HG03460 (cell line): ENCODE results near the gene ADCY10.
"Not testable (repeated sequence)": the region's sequence is repeated elsewhere in the genome, so short reads cannot be mapped to it uniquely, and the experiment has no call there.

ENCODE experiments used
- ATAC-seq: cut with Tn5 transposase; IDR thresholded peaks from one replicate; pipeline ENCODE4 v1.9.1; 2021; ENCODE audit not compliant: unreplicated experiment

ADCY10 gene

DNA sequence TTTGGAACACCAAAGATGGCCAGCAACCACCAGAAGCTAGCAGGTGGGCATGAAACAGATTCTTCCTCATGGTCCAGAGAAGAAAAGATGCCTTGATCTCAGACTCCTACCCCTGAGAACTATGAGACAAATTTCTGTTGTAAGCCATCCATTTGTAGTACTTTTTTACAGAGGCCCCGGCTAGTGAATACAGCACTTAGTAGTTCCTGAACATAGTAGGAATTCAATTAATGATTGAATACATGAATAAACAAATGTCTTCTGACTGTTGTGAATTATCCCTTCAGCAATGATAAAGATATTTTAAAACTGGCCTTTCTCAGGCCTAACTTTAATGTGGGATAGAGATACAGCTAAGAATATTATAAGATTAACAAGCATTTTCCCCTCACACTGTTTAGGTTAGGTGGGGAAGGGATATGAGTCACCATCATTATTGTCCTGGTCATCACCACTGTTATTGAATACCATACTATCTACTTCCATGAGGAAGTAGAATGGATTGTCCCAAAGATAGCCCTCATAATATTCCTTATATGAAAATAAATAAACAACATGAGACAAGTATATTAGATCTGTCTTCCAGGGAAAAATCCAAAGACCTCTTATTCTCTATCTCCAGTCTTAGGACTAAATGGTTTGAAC lies 51.4 kb downstream of the ADCY10 start:
- no peak for ATAC-seq

DNA sequence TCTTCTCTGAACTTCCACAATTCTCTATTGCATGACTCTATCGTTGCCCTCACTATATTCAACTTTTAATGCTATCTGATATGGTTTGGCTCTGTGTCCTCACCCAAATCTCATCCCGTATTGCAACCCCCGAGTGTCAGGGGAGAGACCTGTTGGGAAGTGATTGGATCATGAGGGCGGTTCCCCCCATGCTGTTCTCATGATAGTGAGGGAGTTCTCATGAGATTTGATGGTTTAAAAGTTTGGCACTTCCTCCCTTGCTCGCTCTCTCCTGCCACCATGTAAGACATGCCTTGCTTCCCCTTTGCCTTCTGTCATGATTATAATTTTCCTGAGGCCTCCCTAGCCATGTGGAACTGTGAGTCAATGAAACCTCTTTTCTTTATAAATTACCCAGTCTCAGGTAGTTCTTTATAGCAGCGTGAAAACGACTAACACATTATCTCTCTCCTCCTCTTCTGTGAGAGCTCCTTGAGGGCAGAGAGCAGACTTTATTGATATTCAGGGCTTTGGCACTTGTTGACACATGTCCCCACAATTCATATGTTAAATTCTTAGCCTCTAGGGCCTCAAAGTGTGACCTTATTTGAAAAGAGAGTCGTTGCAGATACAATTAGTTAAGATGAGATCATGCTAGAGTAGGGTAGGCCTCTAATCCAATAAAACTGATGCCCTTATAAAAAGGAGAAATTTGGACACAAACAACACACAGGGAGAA lies 52.1 kb downstream of the ADCY10 start:
- ATAC-seq: no peak

DNA sequence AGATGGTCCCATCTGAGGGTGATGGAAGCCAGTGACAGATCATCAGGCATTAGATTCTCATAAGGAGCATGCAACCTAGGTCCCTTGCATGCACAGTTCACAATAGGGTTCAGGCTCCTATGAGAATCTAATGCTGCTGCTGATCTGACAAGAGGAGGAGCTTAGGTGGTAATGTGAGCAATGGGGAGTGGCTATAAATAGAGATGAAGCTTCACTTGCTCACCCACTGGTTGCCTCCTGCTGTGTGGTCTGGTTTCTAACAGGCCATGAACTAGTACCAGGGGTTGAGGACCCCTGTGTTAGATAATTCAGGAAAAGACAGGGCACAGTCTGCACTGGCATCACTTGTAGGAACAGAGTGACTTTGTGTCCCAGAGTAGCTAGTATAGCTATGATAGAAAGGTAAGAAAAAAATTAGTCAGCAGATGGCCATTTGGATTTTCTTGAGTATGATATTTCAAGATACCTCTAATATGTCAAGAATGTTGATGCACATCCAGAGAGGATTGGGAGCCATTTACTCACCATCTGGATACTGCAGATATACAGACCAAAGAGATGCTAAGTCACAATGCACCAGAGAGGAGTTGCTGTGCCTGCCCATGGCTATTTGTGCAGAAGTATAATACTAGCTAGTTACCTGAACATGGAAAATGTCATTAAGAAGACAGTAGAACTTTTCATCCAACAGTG lies 53.6 kb downstream of the ADCY10 start:
- ATAC-seq: no peak

DNA sequence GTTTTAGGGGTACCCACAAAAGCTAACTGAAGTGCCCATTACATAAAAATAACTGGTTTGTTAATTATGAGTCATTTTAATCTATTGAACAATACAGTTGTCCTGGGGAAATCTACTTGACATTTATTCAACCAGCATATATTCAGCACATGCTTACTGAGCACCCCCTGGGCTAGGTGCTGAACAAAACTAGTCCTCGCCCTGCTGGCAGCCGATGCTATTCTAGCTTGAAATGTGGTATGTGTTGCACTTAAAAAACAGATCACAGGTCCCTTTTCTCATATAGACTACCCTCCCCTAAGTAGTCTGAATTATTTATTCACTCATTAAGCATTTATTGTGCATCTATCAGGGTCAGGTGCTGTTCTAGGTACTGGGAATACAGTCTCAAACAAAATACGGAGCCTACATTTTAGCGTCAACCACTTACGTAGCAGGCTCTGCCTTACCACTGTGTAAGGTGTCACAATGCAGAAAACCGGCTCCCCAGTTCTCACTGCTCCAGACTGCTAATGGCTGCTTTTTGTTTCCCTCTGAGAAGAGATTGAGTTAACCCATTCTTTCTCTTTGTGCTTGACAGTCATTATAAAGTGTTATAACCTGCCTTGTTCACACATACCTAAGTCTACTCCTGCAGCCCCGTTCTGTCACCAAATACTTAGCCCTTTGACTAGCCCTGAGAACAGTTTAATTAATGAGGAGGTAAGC lies 57.1 kb downstream of the ADCY10 start:
- ATAC-seq: no peak

DNA sequence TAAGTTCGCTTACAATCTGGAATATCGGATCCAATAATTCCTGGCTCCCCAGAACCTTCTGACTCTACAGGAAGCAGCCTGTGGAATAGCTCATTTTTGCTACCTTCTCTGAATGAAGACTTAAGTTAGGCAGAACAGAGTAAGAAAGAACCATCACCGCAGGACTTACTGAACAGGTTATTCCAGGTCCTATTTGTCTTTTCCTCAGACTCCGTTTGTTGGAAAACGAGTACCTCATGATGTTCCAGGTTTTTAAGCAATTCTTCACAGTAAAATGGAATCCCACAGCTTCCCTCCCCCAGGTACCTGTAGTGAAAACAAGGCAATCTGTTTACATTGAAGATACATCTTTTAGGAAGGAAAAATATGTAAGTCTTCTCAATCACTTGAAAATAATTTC lies 59.8 kb downstream of the ADCY10 start:
- ATAC-seq: no peak

DNA sequence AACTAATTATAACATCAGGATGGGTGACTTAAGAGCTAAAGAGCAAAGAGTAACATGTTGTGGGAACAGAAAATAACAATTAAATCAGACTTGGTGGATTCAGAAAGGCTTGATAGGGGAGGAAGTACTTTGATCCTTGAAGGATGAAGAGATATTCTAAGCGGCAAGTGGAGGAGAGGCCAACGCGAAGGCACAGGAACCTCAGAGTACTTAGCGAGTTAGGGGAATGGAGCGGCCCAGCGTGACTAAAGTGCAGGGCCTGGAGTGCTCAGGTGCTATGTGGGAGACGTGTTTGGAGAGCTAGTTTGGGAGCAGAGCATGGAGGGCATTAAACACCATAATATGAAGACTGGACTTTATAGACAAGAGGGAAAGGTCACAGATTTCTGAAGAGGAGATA lies 64.3 kb downstream of the ADCY10 start:
- no peak for ATAC-seq

DNA sequence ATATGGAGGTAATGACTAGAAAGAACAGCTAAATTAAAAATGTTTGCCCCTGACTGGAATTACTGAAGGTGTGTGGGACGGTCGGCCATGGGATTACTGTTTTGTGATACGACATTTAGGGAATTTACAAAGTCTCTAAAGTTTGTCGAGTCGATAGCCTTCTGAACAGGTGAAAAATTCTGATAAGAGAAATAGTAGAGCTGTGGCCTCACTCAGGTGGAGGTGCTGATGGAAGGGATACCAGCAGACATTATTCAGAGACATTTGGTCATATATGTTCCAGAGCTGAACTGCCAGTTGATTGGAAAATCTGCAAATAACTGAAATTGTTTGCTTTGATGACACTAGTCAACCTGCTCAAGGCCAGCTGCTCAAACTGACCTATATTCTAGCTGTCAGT lies 71.1 kb downstream of the ADCY10 start:
- ATAC-seq: no peak

DNA sequence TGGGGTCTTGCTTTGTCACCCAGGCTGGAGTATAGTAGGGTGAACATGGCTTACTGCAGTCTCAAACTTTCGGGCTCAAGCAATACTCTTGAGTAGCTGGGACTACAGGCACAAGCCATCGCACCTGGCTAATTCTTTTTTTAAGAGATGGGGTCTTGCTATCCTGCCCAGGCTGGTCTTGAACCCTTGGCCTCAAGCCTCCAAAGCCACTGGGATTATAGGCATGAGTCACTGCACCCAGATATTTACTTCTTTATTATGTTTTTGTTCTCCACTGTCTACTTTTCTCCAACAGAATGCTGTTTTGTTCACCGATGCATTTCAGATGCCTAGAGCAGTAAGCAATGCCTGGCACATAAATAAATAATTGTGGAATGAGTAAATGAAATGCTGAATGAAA lies 72.4 kb downstream of the ADCY10 start:
- ATAC-seq: no peak

DNA sequence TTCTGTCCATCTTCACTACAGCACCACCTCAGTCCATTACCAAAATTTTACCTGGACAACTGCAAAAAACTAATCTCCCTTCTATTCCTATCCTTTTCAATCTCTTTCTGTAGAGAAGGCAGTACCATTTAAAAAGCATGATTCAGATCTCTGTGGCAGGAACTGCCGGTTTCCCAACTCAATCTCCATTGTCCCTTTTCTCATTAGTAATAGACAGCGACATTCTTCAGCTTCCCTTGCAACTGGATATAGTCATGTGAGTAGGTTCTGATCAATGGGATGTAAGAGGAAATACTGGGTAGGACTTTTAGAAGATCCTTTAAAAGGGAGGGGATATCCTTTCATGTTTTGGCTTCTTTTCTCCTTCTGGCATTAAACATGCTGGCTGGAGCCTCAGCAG lies 74.9 kb downstream of the ADCY10 start:
- ATAC-seq: no peak

DNA sequence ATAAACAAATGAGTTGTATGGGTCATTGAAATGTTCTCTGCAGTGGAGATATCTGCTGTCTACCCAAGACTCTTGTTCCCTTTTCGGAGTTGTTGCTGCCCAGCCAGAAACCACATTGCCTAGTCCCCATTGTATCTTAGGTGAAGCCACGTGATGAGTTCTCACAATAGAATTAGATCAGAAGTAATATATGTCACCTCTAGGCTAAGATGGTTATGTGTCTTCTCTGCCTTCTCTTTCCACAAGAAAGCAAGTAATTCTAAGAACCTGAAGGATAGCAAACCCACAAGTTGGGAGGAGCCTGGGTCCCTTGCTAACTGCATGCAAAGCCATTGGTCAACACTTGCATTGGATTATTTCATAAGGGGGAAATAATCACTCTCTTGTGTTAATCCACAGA lies 76.6 kb downstream of the ADCY10 start:
- ATAC-seq: no peak

DNA sequence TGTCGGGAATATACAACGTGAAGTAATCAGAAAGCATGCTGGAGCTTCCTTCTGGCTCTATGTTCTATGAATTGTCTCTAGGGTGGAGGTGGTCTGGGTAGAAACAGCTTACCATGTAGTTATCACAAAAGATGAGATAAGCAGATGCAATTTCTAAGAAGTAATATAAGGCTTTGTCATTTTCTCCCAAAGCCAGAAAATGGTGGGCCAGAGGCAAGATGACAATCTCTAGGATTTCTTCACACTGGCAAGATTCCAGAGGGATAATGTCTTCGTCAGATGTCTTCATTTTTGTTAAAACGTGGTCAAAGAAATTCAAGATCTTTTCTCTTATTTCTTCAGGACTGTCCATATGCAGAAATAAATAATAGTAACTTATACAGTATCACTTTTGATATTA lies 77.7 kb downstream of the ADCY10 start:
- no peak for ATAC-seq

DNA sequence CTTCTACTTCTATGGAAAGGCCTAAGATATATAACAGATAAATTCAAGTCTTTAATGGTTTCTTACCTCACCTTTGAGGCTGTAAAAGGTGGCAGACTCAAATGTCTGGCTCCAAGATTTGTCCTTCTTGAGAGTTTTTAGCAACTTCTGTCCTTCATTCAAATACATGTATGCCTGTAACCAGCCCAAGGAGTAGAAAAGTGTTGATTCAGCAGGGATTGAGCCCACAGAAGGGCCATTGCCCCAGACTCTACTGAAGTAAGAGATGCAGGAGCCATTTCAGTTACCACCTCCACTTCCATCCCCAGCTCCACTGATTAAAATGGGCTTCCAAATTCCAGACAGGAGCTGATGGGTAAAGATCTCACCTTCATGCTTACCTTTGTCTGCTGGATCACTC lies 80.0 kb downstream of the ADCY10 start:
- ATAC-seq: no peak

DNA sequence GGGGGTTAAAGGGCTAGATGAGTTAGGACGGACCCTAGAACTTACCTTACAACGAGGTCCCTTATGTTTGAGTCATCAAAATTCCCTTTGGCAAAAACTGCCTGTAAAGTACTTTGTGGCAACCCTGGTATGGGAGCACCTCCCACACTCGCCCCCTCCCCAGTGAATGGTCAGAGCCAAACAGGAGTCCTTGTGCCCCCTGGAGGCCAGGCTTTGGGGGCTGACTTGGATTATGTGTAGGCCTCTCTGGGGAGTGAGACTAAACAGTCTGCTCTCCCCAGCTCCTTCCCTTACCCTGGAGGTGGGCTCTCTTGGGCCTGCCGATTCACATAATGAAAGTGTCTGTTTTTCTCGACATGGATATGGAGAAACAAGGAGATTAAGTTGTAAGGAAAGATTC lies 81.2 kb downstream of the ADCY10 start:
- ATAC-seq: no peak

DNA sequence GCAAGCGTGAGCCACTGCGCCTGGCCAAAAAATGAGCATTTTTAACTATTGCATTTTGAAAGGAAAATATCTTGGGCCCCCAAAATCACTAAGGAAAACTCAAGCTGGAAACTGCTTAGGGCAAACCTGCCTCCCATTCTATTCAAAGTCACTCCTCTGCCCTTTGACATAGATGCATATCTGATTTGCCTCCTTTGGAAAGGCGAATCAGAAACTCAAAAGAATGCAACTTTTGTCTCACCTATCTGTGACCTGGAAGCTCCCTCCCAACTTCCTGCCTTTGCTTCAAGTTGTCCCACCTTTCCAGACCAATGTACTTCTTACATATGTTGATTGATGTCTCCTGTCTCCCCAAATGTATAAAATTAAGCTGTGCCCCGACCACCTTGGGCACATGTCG lies 83.3 kb downstream of the ADCY10 start:
- ATAC-seq: not testable (repeated sequence)

DNA sequence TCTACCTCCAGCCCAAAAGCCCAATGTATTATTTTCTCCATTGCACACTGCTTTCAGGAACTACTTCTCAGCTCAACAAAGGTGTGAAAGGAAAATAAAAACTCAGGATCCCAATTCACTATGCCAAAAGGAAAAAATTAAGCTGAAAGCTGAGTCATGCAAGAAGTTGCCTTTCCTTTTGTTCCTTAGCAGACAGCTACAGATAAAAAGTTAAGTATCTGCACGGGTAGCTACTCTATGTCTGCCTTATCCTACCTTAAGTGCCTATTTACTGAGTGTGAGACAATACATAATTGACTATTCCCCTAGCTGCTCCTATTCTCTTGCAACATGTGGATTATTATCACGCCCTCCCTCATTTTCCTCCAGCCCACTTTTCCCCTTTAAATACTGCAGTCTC lies 84.1 kb downstream of the ADCY10 start:
- ATAC-seq: no peak

DNA sequence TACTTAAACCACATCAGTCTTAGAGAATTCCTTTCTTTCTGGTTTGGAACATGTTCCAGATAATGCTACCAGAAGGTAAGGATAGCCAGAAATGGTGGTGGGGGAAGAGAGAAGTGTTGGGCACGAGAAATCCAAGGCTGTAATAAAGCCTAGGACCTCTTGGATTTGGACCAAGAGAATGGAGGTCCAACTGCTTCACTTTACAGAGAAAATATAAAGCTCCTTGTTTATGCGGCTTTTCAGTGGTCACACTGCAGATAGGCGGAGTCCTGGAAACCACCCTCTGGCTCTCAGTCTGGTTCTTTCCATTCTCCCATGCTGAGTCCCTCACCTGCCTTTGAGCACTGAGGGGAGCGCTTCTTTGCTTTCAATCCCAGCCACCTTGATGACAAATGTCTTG lies 87.8 kb downstream of the ADCY10 start:
- ATAC-seq: no peak

DNA sequence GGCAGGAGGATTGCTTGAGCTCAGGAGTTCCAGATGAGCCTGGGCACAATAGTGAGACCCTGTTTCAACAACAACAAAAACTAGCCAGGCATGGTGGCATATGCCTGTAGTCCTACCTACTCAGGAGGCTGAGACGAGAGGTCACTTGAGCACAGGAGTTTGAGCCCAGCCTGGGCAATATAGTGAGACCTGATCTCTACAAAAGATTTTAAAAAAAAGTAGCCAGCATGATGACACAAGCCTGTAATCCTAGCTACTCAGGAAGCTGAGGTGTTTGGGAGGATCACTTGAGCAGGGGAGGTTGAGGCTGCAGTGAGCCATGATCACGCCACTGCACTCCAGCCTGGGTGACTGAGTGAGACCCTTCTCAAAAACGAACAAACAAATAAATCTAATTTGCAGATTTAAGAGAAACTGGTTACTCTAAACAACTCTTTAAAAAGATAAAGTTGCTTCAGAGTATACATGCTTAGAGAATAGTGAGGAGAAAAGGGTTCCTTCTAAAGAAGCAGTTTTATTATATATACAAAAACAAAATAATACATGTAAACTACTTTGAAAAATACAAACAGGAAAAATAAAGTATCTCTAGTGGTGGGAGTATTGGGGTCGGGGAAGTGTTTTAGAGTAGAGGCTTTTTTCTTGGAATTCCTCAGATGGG lies 88.4 kb downstream of the ADCY10 start:
- ATAC-seq: no peak

DNA sequence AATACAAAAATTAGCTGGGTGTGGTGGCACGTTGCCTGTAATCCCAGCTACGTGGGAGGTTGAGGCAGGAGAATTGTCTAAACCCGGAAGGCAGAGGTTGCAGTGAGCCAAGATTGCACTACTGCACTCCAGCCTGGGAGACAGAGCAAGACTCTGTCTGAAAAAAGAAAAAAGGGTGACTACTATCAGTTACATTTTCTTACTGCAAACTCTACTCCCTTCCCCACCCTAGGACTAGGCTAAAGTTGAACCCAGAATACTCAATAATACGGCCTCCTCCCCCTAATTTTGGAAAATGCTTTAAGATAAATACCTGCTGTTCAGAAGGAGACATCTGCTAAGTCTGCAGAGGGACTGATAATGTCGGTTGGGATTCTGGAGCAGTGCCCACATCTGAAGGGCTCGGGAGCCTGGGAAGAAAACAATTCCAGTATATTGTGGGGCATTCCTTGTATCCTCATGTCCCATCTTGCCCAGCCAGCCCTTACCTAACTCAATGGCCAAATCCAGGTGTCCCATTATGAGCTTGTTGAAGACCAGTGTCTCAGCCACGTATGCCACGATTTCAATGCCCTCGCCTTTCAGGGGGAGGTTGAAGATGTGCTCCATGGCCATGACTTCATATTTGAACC lies 89.7 kb downstream of the ADCY10 start:
- ATAC-seq: no peak

DNA sequence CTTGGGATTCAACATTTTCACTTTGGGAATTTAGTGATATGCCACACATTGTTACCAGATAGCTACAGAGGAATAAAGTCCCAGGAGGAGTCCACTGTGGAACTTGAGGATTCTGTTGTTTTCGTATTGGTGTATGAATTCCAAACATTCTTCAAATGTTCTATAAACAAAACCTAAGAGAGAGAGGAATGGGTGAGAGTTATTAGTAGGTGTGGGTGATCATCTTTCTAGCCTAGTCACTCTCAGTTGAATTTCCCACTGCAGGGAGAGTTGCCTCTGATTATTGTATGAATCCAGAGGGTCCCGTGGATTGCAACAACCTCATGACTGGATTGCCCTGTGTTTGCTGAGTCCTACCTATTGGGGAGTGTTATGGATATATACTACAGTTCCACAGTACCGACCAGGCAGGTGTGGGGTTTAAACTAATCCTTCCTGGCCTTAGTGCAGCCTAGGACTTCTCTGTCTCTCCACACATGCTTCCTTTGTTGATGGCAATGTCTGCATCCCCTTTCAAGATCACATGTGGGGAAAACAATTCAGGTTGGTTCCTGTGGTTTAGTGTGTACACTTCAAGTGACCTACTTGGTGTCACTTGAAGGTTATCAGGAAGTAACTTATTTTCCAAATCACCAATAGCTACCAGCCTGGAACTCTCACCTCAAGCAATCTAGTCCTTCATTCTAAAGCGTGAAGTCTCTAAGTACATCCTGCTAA lies 91.8 kb downstream of the ADCY10 start:
- no peak for ATAC-seq

DNA sequence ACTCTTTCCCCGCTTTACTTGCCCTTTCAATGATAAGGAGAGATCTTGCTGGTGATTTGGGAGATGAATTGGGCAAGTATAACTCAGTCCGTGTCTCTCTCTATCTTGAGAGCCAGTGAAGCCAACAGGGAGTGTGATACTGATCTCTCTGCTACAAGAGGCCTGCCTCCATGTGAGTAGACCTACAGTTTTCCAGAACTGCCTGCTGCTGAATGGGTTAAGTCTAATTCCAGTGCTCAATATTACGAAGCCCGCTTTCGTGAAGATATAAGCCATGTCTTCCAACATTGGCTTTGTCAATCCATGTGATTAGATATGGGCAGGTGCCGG lies 92.6 kb downstream of the ADCY10 start:
- ATAC-seq: no peak
